ENCODE results near the gene RBX1. TPM values are rescaled to one million over a fixed set of nuclear protein-coding genes. Genes with fewer than 3 reads are reported as not detected.
A peak's percentile ranks its signal among the peaks of the same experiment; 100 is the strongest.
"Not testable (repeated sequence)": the region's sequence is repeated elsewhere in the genome, so short reads cannot be mapped to it uniquely, and the experiment has no call there.

The RBX1 gene
- total RNA-seq = 10 to 100 TPM; 59.1 to 99.9 TPM

- Mint-ChIP-seq H3K27ac (peak within 1 kb of the TSS; percentile 91 to 100), H3K9me3 (no peaks in the 10 kb centered on the region), H3K36me3 (peaks cover 11 to 25% of the 10 kb centered on the region in 2 donors)
- peak; percentile 98 to 99 for DNase-seq (ENCODE audit: low spot score in 2 of 2)
- ATAC-seq = peak; percentile 87 to 88
Measured at GRCh38 chr22:40950962-40951794, at the start of gene RBX1. RBX1 (plus strand) TSS chr22:40951378; CDS start chr22:40951399, 21 bp downstream.

- ATAC-seq (no peak), DNase-seq (ENCODE audit: low spot score in 2 of 2) (no peak)
- Mint-ChIP-seq H3K27ac (peak overlapping the region in 1 of 2 donors; percentile 3), H3K36me3 (no peaks in the 10 kb centered on the region), H3K9me3 (no peaks in the 10 kb centered on the region)
Measured at GRCh38 chr22:40904101-40904500, 47.1 kb upstream of the RBX1 start.

- no peaks in the 10 kb centered on the region for H3K9me3 Mint-ChIP-seq
- no peaks in the 10 kb centered on the region for H3K36me3 Mint-ChIP-seq
- ATAC-seq (no peak), DNase-seq (ENCODE audit: low spot score in 2 of 2) (no peak)
- no peak overlapping the region for H3K27ac Mint-ChIP-seq
Measured at GRCh38 chr22:40908895-40909294, 42.3 kb upstream of the RBX1 start.

GRCh38 chr22:40911772-40912171 is 39.4 kb upstream of the RBX1 start:
- DNase-seq (ENCODE audit: low spot score in 2 of 2) (no peak), ATAC-seq (no peak)
- H3K9me3 Mint-ChIP-seq = no peaks in the 10 kb centered on the region
- no peak overlapping the region for H3K27ac Mint-ChIP-seq
- no peaks in the 10 kb centered on the region for H3K36me3 Mint-ChIP-seq

GRCh38 chr22:40912987-40913386 is 38.2 kb upstream of the RBX1 start:
- ATAC-seq; DNase-seq (ENCODE audit: low spot score in 2 of 2); H3K27ac Mint-ChIP-seq; H3K36me3 Mint-ChIP-seq; H3K9me3 Mint-ChIP-seq: not testable (repeated sequence)

GRCh38 chr22:40919446-40919845 is 31.7 kb upstream of the RBX1 start:
- no peak overlapping the region for H3K27ac Mint-ChIP-seq
- H3K36me3 Mint-ChIP-seq = no peaks in the 10 kb centered on the region
- ATAC-seq (no peak), DNase-seq (ENCODE audit: low spot score in 2 of 2) (no peak)
- no peaks in the 10 kb centered on the region for H3K9me3 Mint-ChIP-seq

- Mint-ChIP-seq H3K9me3 (no peaks in the 10 kb centered on the region), H3K27ac (no peak overlapping the region), H3K36me3 (no peaks in the 10 kb centered on the region)
- DNase-seq (ENCODE audit: low spot score in 2 of 2) (no peak), ATAC-seq (no peak)
Measured at GRCh38 chr22:40920526-40920925, 30.7 kb upstream of the RBX1 start.

GRCh38 chr22:40922484-40923303 is 28.5 kb upstream of the RBX1 start:
- peak; percentile 77 to 86 for ATAC-seq
- DNase-seq (ENCODE audit: low spot score in 2 of 2) = peak in 1 of 2 donors; percentile 32
- no peaks in the 10 kb centered on the region for H3K36me3 Mint-ChIP-seq
- no peaks in the 10 kb centered on the region for H3K9me3 Mint-ChIP-seq
- H3K27ac Mint-ChIP-seq = peak overlapping the region; percentile 50 to 52

- H3K9me3 Mint-ChIP-seq = no peaks in the 10 kb centered on the region
- ATAC-seq (no peak), DNase-seq (ENCODE audit: low spot score in 2 of 2) (no peak)
- no peaks in the 10 kb centered on the region for H3K36me3 Mint-ChIP-seq
- H3K27ac Mint-ChIP-seq = no peak overlapping the region
Measured at GRCh38 chr22:40928657-40929056, 22.5 kb upstream of the RBX1 start.

GRCh38 chr22:40932396-40932795 is 18.8 kb upstream of the RBX1 start:
- ATAC-seq (no peak), DNase-seq (ENCODE audit: low spot score in 2 of 2) (no peak)
- H3K36me3 Mint-ChIP-seq = no peaks in the 10 kb centered on the region
- H3K27ac Mint-ChIP-seq = no peak overlapping the region
- H3K9me3 Mint-ChIP-seq = no peaks in the 10 kb centered on the region

GRCh38 chr22:40939202-40939601 is 12.0 kb upstream of the RBX1 start:
- H3K36me3 Mint-ChIP-seq = no peaks in the 10 kb centered on the region
- H3K9me3 Mint-ChIP-seq = no peaks in the 10 kb centered on the region
- no peak overlapping the region for H3K27ac Mint-ChIP-seq
- peak in 1 of 2 donors; percentile 71 for ATAC-seq
- no peak for DNase-seq (ENCODE audit: low spot score in 2 of 2)

- no peak for DNase-seq (ENCODE audit: low spot score in 2 of 2)
- Mint-ChIP-seq H3K9me3 (no peaks in the 10 kb centered on the region), H3K36me3 (peaks cover 11 to 25% of the 10 kb centered on the region in 2 donors), H3K27ac (peak overlapping the region; percentile 91 to 100)
- peak in 1 of 2 donors; percentile 7 for ATAC-seq
Measured at GRCh38 chr22:40951795-40952605, 822 bp downstream of the RBX1 start.

- ATAC-seq (no peak), DNase-seq (ENCODE audit: low spot score in 2 of 2) (no peak)
- Mint-ChIP-seq H3K9me3 (no peaks in the 10 kb centered on the region), H3K27ac (peak overlapping the region in 1 of 2 donors; percentile 62), H3K36me3 (peaks cover 11 to 30% of the 10 kb centered on the region in 2 donors)
Measured at GRCh38 chr22:40953471-40953870, 2.3 kb downstream of the RBX1 start.

GRCh38 chr22:40954113-40954512 is 2.9 kb downstream of the RBX1 start:
- ATAC-seq = no peak
- Mint-ChIP-seq H3K36me3 (peaks cover 11 to 33% of the 10 kb centered on the region in 2 donors), H3K27ac (no peak overlapping the region), H3K9me3 (no peaks in the 10 kb centered on the region)
- DNase-seq (ENCODE audit: low spot score in 2 of 2) = no peak

GRCh38 chr22:40955571-40955970 is 4.4 kb downstream of the RBX1 start:
- ATAC-seq = no peak
- Mint-ChIP-seq H3K9me3 (no peaks in the 10 kb centered on the region), H3K27ac (peak overlapping the region in 1 of 2 donors; percentile 65), H3K36me3 (peaks cover 11 to 40% of the 10 kb centered on the region in 2 donors)
- no peak for DNase-seq (ENCODE audit: low spot score in 2 of 2)

- ATAC-seq = no peak
- Mint-ChIP-seq H3K9me3 (no peaks in the 10 kb centered on the region), H3K27ac (no peak overlapping the region), H3K36me3 (peaks cover 5 to 45% of the 10 kb centered on the region in 2 donors)
- DNase-seq (ENCODE audit: low spot score in 2 of 2) = no peak
Measured at GRCh38 chr22:40957601-40958000, 6.4 kb downstream of the RBX1 start.

Measured in activated naive CD4-positive, alpha-beta T cell treated with anti-CD3 and anti-CD28 coated beads, Interleukin-2, amount 50 U/mL, for 72 hours (primary cell).